Measurements from ENCODE around the gene DRG2. TPM values are rescaled to one million over a fixed set of nuclear protein-coding genes. Genes with fewer than 3 reads are reported as not detected.

DRG2 gene
- total and polyA plus RNA-seq, 2 of the 4 experiments (the other 2 are of a cell fraction) = 43.6 to 45.1 TPM

GRCh38 chr17:18151290-18151689 lies 63.5 kb downstream of the DRG2 start:
- dilution Hi-C loops (cut with HindIII; ENCODE audit: low sequenced_read_pairs, unreplicated experiment) = no loop called here
- no TSS peak for BruUV-seq (replicated peaks)

More at GRCh38 chr17:18151290-18151689, 63.5 kb downstream of the DRG2 start:
- intact Hi-C loops (cut with micrococcal nuclease) = no loop called here
- no peak overlapping the region for H4K5ac ChIP-seq (ENCODE audit: low read depth, low read length)
- no peak overlapping the region for H3K27ac ChIP-seq (ENCODE audit: insufficient read depth, low read length)
- peaks cover 2% of the 10 kb centered on the region; the same call in 1 of the 2 replicates for H3K9me1 ChIP-seq (ENCODE audit: insufficient read depth, low read length)
- no peak overlapping the region for H2AFZ ChIP-seq (replicated peaks; ENCODE audit: low read length, poor library complexity)
- H3K23ac ChIP-seq (ENCODE audit: low read depth, low read length) = no peak overlapping the region
- ATAC-seq (ENCODE audit: low read depth) = no peak
- H3K4me2 ChIP-seq (ENCODE audit: low read depth, low read length) = no peak overlapping the region
- H3K56ac ChIP-seq (ENCODE audit: extremely low read depth, insufficient read depth, low read length) = no peak overlapping the region
- no peaks in the 10 kb centered on the region for H3K36me3 ChIP-seq (ENCODE audit: control insufficient read depth, insufficient read depth, low read length)
- CTCF ChIA-PET = no interaction called here
- H4K8ac ChIP-seq (ENCODE audit: low read depth in 2 of 2, low read length in 2 of 2) = no peak overlapping the region
- H2AK5ac ChIP-seq (ENCODE audit: low read depth, low read length) = no peak overlapping the region
- H3K9me3 ChIP-seq (ENCODE audit: control insufficient read depth, insufficient read depth, low read length) = no peaks in the 10 kb centered on the region
- no peak overlapping the region for H2BK5ac ChIP-seq (ENCODE audit: low read depth, low read length, poor library complexity, severe bottlenecking)
- H3K27me3 ChIP-seq (ENCODE audit: control insufficient read depth, insufficient read depth, low read length) = peaks cover 8% of the 10 kb centered on the region
- no peak overlapping the region for H3K4ac ChIP-seq (ENCODE audit: low read depth, low read length)
- no peak for DNase-seq
- in situ Hi-C loops (cut with MboI; ENCODE audit: low sequenced_read_pairs) = no loop called here
- no CpG with 5 or more reads among the region's 9 CpGs for WGBS, 2 experiments (ENCODE audit: extremely low coverage in 2 of 2, insufficient read length in 1 of 2)
- H3K4me3 ChIP-seq (ENCODE audit: insufficient read depth, low read depth, low read length) = no peak overlapping the region
- TF ChIP-seq FOS (IDR thresholded peaks at IDR 0.05; ENCODE audit: low read depth, low read length) = no peak
- TF ChIP-seq RAD21 (IDR thresholded peaks at IDR 0.05; ENCODE audit: low read length) = no peak
- TF ChIP-seq CEBPB (IDR thresholded peaks at IDR 0.05; ENCODE audit: low read depth, low read length) = no peak
- TF ChIP-seq SMC3 (IDR thresholded peaks at IDR 0.05; ENCODE audit: low read depth, low read length) = no peak
- TF ChIP-seq CHD1 (IDR thresholded peaks at IDR 0.05; ENCODE audit: low read depth, low read length) = no peak
- TF ChIP-seq ELK1 (IDR thresholded peaks at IDR 0.05; ENCODE audit: borderline replicate concordance, low read depth, low read length) = no peak
- no peak for TF ChIP-seq MAFK (IDR thresholded peaks at IDR 0.05; ENCODE audit: low read depth, low read length)
- TF ChIP-seq MAZ (IDR thresholded peaks at IDR 0.05; ENCODE audit: borderline replicate concordance, low read depth, low read length) = no peak
- no peak for TF ChIP-seq USF2 (IDR thresholded peaks at IDR 0.05; ENCODE audit: low read depth, low read length)
- no peak for TF ChIP-seq RFX5 (IDR thresholded peaks at IDR 0.05; ENCODE audit: low read depth, low read length)
- TF ChIP-seq NFE2L2 (IDR thresholded peaks at IDR 0.05; ENCODE audit: low read depth, low read length) = no peak
- no peak for TF ChIP-seq RCOR1 (IDR thresholded peaks at IDR 0.05; ENCODE audit: insufficient replicate concordance, low read length)
- no peak for TF ChIP-seq CTCF (conservative IDR thresholded peaks at IDR 0.05; ENCODE audit: low read depth, low read length)
- no peak for TF ChIP-seq BHLHE40 (IDR thresholded peaks at IDR 0.05; ENCODE audit: low read depth, low read length)
- no peak for TF ChIP-seq MXI1 (IDR thresholded peaks at IDR 0.05; ENCODE audit: borderline replicate concordance, low read depth, low read length)
- no peak for TF ChIP-seq POLR2A (IDR thresholded peaks at IDR 0.05; ENCODE audit: low read depth, low read length)
- peaks cover 1% of the 10 kb centered on the region; the same call in 1 of the 2 replicates for H3K4me1 ChIP-seq (ENCODE audit: control insufficient read depth, insufficient read depth, low read length)
- no peak overlapping the region for H3K9ac ChIP-seq (ENCODE audit: low read depth, low read length)
- no peak overlapping the region for H2BK15ac ChIP-seq (ENCODE audit: low read depth, low read length)
- H3K18ac ChIP-seq (ENCODE audit: low read depth, low read length) = no peak overlapping the region
- no peak overlapping the region for H4K91ac ChIP-seq (ENCODE audit: insufficient read depth, low read depth, low read length)
- no peak overlapping the region for H2BK20ac ChIP-seq (ENCODE audit: low read depth, low read length)
- H3K79me1 ChIP-seq (ENCODE audit: low read depth in 1 of 2, low read length in 2 of 2) = no peaks in the 10 kb centered on the region
- H2AK9ac ChIP-seq (replicated peaks; ENCODE audit: low read depth, low read length, poor library complexity) = no peak overlapping the region
- H2BK120ac ChIP-seq (ENCODE audit: low read depth, low read length) = no peak overlapping the region
- H4K20me1 ChIP-seq (ENCODE audit: insufficient read depth, low read length) = no peaks in the 10 kb centered on the region
- no peak overlapping the region for H3K14ac ChIP-seq (replicated peaks; ENCODE audit: low read depth, low read length)
- POLR2A ChIA-PET (ENCODE audit: unreplicated experiment) = no interaction called here

Data from IMR-90 (cell line).